H9 (cell line): ENCODE measurements around the gene PFKL. TPM values are rescaled to one million over a fixed set of nuclear protein-coding genes. Genes with fewer than 3 reads are reported as not detected.

Experiments used
- DNase-seq: peaks from one replicate; pipeline ENCODE4 v3.0.0-alpha.2; 2017
- H2AFZ ChIP-seq: one replicate; pipeline ENCODE4 v1.6.1; 2013; ENCODE audit warnings: mild to moderate bottlenecking, low read length, control low read depth, moderate library complexity
- H2AK5ac ChIP-seq: 2 replicates; pipeline ENCODE4 v1.6.1; 2013; ENCODE audit warnings: low read length, control low read depth, mixed read lengths; ENCODE audit not compliant: insufficient read length
- H2BK120ac ChIP-seq: one replicate; pipeline ENCODE4 v1.6.1; 2013; ENCODE audit warnings: low read depth, mild to moderate bottlenecking, low read length, control low read depth, inconsistent platforms; ENCODE audit not compliant: poor library complexity, severe bottlenecking
- H2BK12ac ChIP-seq: 2 replicates; pipeline ENCODE4 v1.6.1; 2013; ENCODE audit warnings: low read length, control low read depth, mixed read lengths, low read depth; ENCODE audit not compliant: insufficient read length
- H2BK15ac ChIP-seq: 2 replicates; pipeline ENCODE4 v1.6.1; 2013; ENCODE audit warnings: low read depth, low read length, control low read depth
- H2BK20ac ChIP-seq: one replicate; pipeline ENCODE4 v1.6.1; 2013; ENCODE audit warnings: low read depth, mild to moderate bottlenecking, low read length, control low read depth, inconsistent platforms; ENCODE audit not compliant: poor library complexity, severe bottlenecking
- H2BK5ac ChIP-seq: 2 replicates; pipeline ENCODE4 v1.6.1; 2013; ENCODE audit warnings: low read length, control low read depth, mixed read lengths; ENCODE audit not compliant: insufficient read length
- H3K14ac ChIP-seq: 2 replicates; pipeline ENCODE4 v1.6.1; 2013; ENCODE audit warnings: low read length, control low read depth; ENCODE audit not compliant: insufficient read depth
- H3K18ac ChIP-seq: 2 replicates; pipeline ENCODE4 v1.6.1; 2013; ENCODE audit warnings: low read depth, mild to moderate bottlenecking, mixed read lengths, low read length, control low read depth; ENCODE audit not compliant: insufficient read length
- H3K23ac ChIP-seq: 2 replicates; pipeline ENCODE4 v1.6.1; 2013; ENCODE audit warnings: low read length, control low read depth, mixed read lengths, low read depth; ENCODE audit not compliant: insufficient read length
- H3K23me2 ChIP-seq: 2 replicates; pipeline ENCODE4 v1.6.1; 2013; ENCODE audit warnings: low read depth, mild to moderate bottlenecking, mixed read lengths, low read length, control low read depth; ENCODE audit not compliant: insufficient read length, poor library complexity, severe bottlenecking
- H3K27ac ChIP-seq: 2 replicates; pipeline ENCODE4 v1.5.1; 2013; ENCODE audit warnings: low read length, control low read depth, mixed read lengths, low read depth; ENCODE audit not compliant: insufficient read length
- H3K27me3 ChIP-seq: 2 replicates; pipeline ENCODE4 v1.6.1; 2013; ENCODE audit warnings: low read length, control low read depth, inconsistent platforms; ENCODE audit not compliant: insufficient read depth
- H3K4ac ChIP-seq: 2 replicates; pipeline ENCODE4 v1.6.1; 2013; ENCODE audit warnings: low read depth, mild to moderate bottlenecking, control low read depth, inconsistent platforms, low read length, moderate library complexity
- H3K4me1 ChIP-seq: 2 replicates; pipeline ENCODE4 v1.6.1; 2013; ENCODE audit warnings: low read length, control low read depth, inconsistent platforms; ENCODE audit not compliant: insufficient read depth
- H3K4me2 ChIP-seq: 2 replicates; pipeline ENCODE4 v1.6.1; 2013; ENCODE audit warnings: low read length, control low read depth, mixed read lengths; ENCODE audit not compliant: insufficient read length, insufficient read depth
- H3K56ac ChIP-seq: 2 replicates; pipeline ENCODE4 v1.6.1; 2013; ENCODE audit warnings: low read depth, mild to moderate bottlenecking, mixed read lengths, low read length, control low read depth; ENCODE audit not compliant: insufficient read length
- H3K79me1 ChIP-seq: 2 replicates; pipeline ENCODE4 v1.6.1; 2013; ENCODE audit warnings: low read depth, mild to moderate bottlenecking, moderate library complexity, low read length, control low read depth, inconsistent platforms; ENCODE audit not compliant: insufficient read depth, poor library complexity, severe bottlenecking
- H3K79me2 ChIP-seq: 2 replicates; pipeline ENCODE4 v1.6.1; 2013; ENCODE audit warnings: low read length, control low read depth, inconsistent platforms; ENCODE audit not compliant: insufficient read depth
- H3K9ac ChIP-seq: 2 replicates; pipeline ENCODE4 v1.6.1; 2013; ENCODE audit warnings: low read length, control low read depth, mixed read lengths; ENCODE audit not compliant: insufficient read length; ENCODE audit errors: extremely low read depth
- H3K9me3 ChIP-seq: one replicate; pipeline ENCODE4 v1.6.1; 2013; ENCODE audit warnings: low read depth, low read length, inconsistent platforms; ENCODE audit not compliant: control insufficient read depth
- H3T11ph ChIP-seq: one replicate; pipeline ENCODE4 v1.6.1; 2013; ENCODE audit warnings: mild to moderate bottlenecking, low read length, control low read depth, inconsistent platforms
- H4K20me1 ChIP-seq: one replicate; pipeline ENCODE4 v1.6.1; 2013; ENCODE audit not compliant: control insufficient read depth, insufficient read length, insufficient read depth
- H4K5ac ChIP-seq: 2 replicates; pipeline ENCODE4 v1.6.1; 2013; ENCODE audit warnings: low read depth, mild to moderate bottlenecking, mixed read lengths, low read length, control low read depth; ENCODE audit not compliant: insufficient read length
- H4K8ac ChIP-seq: replicated peaks from 2 replicates; pipeline ENCODE4 v1.6.1; 2013; ENCODE audit warnings: low read length, control low read depth, mixed read lengths, low read depth; ENCODE audit not compliant: insufficient read length
- H4K91ac ChIP-seq: 2 replicates; pipeline ENCODE4 v1.6.1; 2013; ENCODE audit warnings: low read depth, mild to moderate bottlenecking, moderate library complexity, mixed read lengths, low read length, control low read depth; ENCODE audit not compliant: insufficient read length
- H3K27ac Mint-ChIP-seq, 3 experiments: 2 replicates in 2 of 3; 3 replicates in 1 of 3; pipeline ENCODE4 v1.8.0; 2020 to 2021; ENCODE audit warnings: mixed read lengths in 3 of 3, mild to moderate bottlenecking in 1 of 3, moderate library complexity in 1 of 3
- H3K27me3 Mint-ChIP-seq: 2 replicates; pipeline ENCODE4 v1.8.0; 2021; ENCODE audit warnings: low read depth, mild to moderate bottlenecking, moderate library complexity, mixed read lengths
- H3K36me3 Mint-ChIP-seq, 3 experiments: 2 replicates in 2 of 3; 3 replicates in 1 of 3; pipeline ENCODE4 v1.8.0; 2020 to 2021; ENCODE audit warnings: low read depth in 3 of 3, mixed read lengths in 3 of 3; ENCODE audit not compliant: insufficient read depth in 1 of 3
- H3K4me1 Mint-ChIP-seq, 2 experiments: 2 replicates each; pipeline ENCODE4 v1.8.0; 2020; ENCODE audit warnings: mixed read lengths in 2 of 2
- H3K4me3 Mint-ChIP-seq, 2 experiments: 2 replicates in 1 of 2; 3 replicates in 1 of 2; pipeline ENCODE4 v1.8.0; 2020 to 2021; ENCODE audit warnings: mild to moderate bottlenecking in 2 of 2, mixed read lengths in 2 of 2, moderate library complexity in 1 of 2
- H3K9me3 Mint-ChIP-seq, 2 experiments: 2 replicates in 1 of 2; 3 replicates in 1 of 2; pipeline ENCODE4 v1.8.0; 2020; ENCODE audit warnings: mild to moderate bottlenecking in 2 of 2, mixed read lengths in 2 of 2, moderate library complexity in 1 of 2
- CTCF ChIP-seq: fragments of 200-600 bp; sonication (generic); conservative IDR thresholded peaks from 3 replicates; pipeline ENCODE4 v1.8.0; 2021; ENCODE audit warnings: antibody characterized with exemption, mild to moderate bottlenecking
- WGBS: extraction: QIAGEN DNeasy Blood & Tissue Kit; methylation state at CpG from one replicate; pipeline ENCODE4 v1.1.7; 2013; ENCODE audit warnings: missing lambda C conversion rate, low lambda C conversion rate, mixed read lengths; ENCODE audit not compliant: insufficient read length; ENCODE audit errors: extremely low coverage; 5-methylcytosine and 5-hydroxymethylcytosine counted together
- total RNA-seq: library from RNA; stranded (reverse); gene quantifications from 2 replicates; pipeline ENCODE4 v1.2.1, GENCODE V29; 2021

PFKL gene
- total RNA-seq, 1 experiment from 2014 or later, result 107 TPM

- Histone ChIP-seq H3K9me3 (no peaks in the 10 kb centered on the region), H3K14ac (no peak overlapping the region), H3K79me2 (no peaks in the 10 kb centered on the region), H3K23ac (no peak overlapping the region), H4K91ac (no peak overlapping the region), H3K27ac (no peak overlapping the region), H2BK120ac (no peak overlapping the region), H3T11ph (no peak overlapping the region), H4K8ac (no peak overlapping the region), H3K27me3 (no peaks in the 10 kb centered on the region), H3K18ac (no peak overlapping the region), H3K23me2 (no peaks in the 10 kb centered on the region), H4K20me1 (no peaks in the 10 kb centered on the region), H3K56ac (no peak overlapping the region), H3K79me1 (no peaks in the 10 kb centered on the region), H3K4me1 (no peaks in the 10 kb centered on the region), H2BK15ac (no peak overlapping the region), H3K9ac (no peak overlapping the region), H4K5ac (no peak overlapping the region), H3K4ac (no peak overlapping the region), H2AK5ac (no peak overlapping the region), H2AFZ (no peak overlapping the region), H3K4me2 (no peak overlapping the region), H2BK20ac (no peak overlapping the region), H2BK5ac (no peak overlapping the region), H2BK12ac (no peak overlapping the region)
- no peak overlapping the region for H3K27ac Mint-ChIP-seq
- peaks cover 0 to 8% (median 0%) of the 10 kb centered on the region in 3 experiments; a peak in 2 of 7 replicates for H3K36me3 Mint-ChIP-seq
- no peak for TF ChIP-seq CTCF
- H3K4me1 Mint-ChIP-seq, result peaks cover 5 to 8% of the 10 kb centered on the region in 2 experiments
- DNase-seq, result no peak
- WGBS, result no CpG with 5 or more reads among the region's 22 CpGs
- H3K4me3 Mint-ChIP-seq, result no peak overlapping the region
- no peaks in the 10 kb centered on the region for H3K27me3 Mint-ChIP-seq
- no peaks in the 10 kb centered on the region for H3K9me3 Mint-ChIP-seq
Observed at GRCh38 chr21:44332965-44333364, 33.1 kb downstream of the PFKL start.
